Coronary artery (tissue), 2 donors: ENCODE data around the gene MIPOL1.
A peak's percentile ranks its signal among the peaks of the same experiment; 100 is the strongest.

Source experiments
- DNase-seq: peaks from one replicate; pipeline ENCODE4 v3.0.0-alpha.2; 2017; ENCODE audit warnings: low spot score
- H3K27ac ChIP-seq, 2 donors: fragments of 200-600 bp; sonication (generic); one replicate each; pipeline ENCODE4 v1.5.1; 2016 to 2019
- H3K4me3 ChIP-seq: fragments of 200-600 bp; sonication (generic); 2 replicates; pipeline ENCODE4 v1.5.1; 2016; ENCODE audit warnings: mild to moderate bottlenecking, moderate library complexity
- TF ChIP-seq, protein P1 (sequence below): fragments of 200-600 bp; sonication (generic); IDR thresholded peaks from one replicate; pipeline ENCODE4 v1.5.1; 2019; ENCODE audit warnings: antibody characterized with exemption

MIPOL1 gene

DNA sequence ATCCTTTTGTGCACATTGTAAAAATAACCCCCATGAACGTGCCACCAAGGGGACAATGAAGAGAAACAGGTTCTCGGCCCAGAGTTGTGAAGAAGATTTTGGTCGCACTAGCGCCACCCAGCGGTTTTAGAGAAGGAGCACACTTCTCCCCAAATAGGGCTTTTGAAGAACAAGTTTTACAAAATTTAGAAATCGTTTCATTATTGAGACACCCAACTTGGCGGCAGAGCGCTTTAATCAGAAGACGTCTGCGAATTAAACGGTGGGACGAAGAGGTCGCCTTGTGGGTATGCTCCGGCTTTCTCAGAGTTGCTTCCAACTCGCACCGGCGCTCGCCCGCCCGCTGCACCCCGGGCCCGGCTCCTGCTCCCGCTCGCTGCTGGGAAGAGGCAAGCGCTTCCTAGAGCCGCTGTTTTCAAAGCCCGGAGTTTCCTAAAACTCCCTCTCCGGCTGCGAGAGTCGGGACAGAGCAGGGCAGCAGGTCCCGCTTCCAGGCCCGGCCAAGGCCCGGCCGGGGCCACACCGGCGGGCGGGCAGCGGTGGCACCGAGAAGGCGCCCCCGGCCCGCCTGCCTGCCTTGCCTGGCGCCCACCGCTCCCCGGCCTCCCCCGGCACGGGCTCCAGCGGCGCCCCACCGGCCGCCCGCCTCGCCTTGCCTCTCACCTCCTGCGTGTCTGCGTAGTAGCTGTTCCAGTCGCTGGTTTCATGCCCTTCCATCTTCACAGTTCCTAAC lies 396.7 kb downstream of the MIPOL1 start:
- TF ChIP-seq, protein P1, sequence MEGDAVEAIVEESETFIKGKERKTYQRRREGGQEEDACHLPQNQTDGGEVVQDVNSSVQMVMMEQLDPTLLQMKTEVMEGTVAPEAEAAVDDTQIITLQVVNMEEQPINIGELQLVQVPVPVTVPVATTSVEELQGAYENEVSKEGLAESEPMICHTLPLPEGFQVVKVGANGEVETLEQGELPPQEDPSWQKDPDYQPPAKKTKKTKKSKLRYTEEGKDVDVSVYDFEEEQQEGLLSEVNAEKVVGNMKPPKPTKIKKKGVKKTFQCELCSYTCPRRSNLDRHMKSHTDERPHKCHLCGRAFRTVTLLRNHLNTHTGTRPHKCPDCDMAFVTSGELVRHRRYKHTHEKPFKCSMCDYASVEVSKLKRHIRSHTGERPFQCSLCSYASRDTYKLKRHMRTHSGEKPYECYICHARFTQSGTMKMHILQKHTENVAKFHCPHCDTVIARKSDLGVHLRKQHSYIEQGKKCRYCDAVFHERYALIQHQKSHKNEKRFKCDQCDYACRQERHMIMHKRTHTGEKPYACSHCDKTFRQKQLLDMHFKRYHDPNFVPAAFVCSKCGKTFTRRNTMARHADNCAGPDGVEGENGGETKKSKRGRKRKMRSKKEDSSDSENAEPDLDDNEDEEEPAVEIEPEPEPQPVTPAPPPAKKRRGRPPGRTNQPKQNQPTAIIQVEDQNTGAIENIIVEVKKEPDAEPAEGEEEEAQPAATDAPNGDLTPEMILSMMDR = no peak
- no peak for DNase-seq
- Histone ChIP-seq H3K27ac (no peak overlapping the region), H3K4me3 (peak overlapping the region; percentile 69)

DNA sequence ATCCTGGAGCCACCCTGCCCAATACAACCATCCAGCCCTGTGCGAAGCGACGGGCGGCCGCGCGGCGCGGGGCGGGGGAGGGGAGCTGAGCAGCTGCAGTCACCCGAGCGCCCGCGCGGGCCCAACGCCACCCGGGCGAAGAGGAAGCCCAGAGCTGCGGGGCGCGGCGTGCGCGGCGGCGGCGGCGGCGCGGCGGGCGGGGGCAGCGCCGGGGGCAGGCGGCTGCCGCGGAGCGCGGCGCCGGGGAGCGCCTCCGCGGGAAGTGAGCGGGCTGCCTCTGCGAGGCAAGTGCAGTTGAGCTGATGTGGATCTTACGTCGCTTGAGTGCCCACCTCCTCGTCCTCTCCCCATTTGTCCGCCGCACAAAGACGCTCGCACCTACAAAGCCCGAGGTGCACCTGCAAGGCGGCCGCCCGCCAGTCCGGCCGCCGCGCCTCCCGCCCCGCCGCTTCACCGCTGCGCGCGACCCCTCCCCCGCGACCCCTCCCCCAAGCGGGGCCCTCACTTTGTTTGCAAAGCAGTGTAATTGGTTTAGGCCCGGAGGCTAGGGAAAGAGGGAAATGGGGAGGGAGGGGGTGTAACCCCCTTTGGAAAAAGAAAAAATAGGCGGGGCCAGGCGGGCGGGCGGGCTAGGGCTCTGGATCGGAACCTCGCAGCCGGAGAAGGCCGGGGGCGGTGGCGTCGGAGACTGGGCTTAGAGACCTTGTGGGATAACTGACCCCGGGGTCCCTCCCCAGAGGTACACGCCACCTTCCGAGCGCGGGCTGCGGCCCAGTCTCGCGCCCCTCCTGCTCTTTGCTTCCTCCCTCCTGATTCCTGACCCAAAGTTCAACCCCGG lies 397.5 kb downstream of the MIPOL1 start, which contains the start of the genes FOXA1 and TTC6:
Gene FOXA1, minus strand, starts transcription at position 279 of the 838 bp plus-strand sequence. Its CDS starts 277 bp downstream, at position 2.
Gene TTC6, plus strand, starts transcription at position 659 of the 838 bp plus-strand sequence. CDS start 26,436 bp downstream, outside the sequence.
- no peak for DNase-seq
- Histone ChIP-seq H3K4me3 (peak within 1 kb of the TSS; percentile 69), H3K27ac (no peak within 1 kb of the TSS)
- TF ChIP-seq, protein P1 = no peak

DNA sequence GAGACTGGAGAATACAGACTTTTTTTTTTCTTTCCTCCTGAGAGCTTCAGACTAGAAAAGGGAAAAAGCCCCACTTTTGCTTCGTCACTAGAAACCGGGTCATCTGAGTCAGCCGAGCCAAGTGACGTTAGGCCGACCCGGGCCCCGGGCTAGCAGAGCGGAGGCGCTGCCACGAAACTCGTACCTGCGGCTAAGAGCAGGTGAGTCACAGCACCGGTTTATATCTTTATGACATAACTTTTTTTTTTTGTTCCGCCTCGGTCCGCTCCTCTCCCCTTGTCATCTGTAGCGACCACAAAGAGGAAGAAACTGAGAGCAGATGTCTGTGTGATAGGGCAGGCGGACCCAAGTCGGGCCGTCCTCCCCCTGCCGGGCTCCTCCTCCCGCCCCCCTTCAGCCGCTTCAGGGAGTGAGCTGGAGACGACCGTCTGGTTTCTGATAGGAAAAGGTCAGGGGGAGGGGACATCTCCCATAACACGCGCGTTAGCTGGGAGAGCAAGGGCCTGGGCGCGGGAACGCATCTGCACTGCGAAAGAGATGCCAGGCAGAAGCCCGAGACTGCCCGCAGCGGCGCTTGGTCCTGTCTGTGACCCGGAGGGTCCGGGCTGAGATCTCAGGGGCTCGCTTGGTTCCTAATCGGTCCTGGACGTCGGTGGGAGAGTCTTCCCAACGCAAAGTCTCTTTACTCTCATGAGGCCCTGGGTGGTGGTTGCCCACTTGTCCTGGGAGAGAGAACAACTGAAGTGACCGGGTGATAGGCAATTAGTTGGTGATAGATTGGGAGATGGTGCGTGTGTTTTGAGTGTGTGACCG lies 398.3 kb downstream of the MIPOL1 start:
- TF ChIP-seq, protein P1 = no peak
- no peak for DNase-seq
- Histone ChIP-seq H3K27ac (no peak overlapping the region), H3K4me3 (peak overlapping the region; percentile 69)

DNA sequence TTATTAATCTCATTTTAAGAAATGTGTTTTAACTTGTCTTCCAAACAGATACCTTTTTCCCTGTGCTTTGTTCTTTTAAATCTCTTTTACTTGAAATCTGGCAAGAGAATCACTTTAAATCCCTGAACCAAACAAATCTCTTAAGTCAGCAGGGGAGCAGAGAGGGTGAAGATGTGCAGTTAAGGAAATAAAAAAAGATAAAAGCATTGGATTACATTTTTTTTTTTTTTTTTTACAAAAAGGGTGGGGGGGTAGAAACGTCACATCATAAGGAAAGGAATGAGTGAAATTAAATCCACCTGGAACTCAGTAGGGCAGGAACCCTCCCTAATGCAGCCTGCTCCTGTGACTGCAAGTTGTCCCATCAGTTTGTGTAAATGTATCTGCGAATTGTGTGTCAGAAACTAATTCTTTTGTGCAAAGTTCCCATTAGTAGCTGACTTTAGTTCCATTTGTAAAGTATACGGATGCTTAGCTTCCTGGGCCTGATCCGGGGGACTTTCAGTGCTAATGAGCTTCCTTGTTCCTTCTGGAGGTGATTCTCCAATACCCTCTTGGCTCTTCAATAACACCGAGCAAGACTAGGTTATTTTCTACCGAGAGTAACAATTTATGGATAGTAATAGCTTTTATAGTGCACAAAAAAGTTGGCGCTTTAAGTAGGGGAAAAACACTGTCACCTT lies 399.2 kb downstream of the MIPOL1 start:
- no peak overlapping the region for H3K27ac ChIP-seq
- no peak overlapping the region for H3K4me3 ChIP-seq
- no peak for DNase-seq
- TF ChIP-seq, protein P1 = no peak

DNA sequence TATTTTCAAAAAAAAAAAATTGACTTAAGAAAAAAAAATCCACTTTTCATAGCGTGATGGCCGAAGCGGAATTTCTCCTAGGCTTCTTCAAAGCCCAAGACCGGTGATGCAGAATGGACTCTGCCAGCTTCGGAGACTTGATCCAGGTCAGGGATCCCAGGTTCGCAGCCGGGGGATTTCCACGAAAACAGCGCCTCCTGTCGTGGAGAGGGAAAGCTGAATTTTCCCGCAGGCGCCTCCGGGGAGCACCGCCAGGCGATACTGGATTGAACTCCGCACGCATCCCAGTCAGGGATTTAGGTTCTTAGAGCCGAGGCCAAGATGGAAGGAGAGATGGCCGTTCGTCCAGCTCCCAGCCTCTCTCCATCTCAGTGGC lies 399.8 kb downstream of the MIPOL1 start:
- H3K4me3 ChIP-seq = peak overlapping the region; percentile 57
- TF ChIP-seq, protein P1 = no peak
- no peak overlapping the region for H3K27ac ChIP-seq
- no peak for DNase-seq
